Measurements from ENCODE around the gene MX1.

DNA sequence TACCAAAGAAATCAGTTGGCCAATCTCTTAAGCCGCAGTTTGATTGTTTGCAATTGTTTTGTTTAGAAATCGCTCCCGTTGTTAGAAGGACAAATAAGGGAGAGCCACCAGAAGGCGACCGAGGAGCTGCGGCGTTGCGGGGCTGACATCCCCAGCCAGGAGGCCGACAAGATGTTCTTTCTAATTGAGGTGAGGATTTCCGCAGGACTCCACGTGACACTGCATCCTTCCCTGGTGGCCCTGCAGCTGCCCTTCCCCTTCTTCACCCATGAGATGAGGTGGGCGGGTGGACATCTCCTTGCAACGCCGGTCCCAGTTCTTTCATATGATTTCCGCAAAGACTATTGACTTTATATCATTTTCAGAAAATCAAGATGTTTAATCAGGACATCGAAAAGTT is 27.2 kb upstream of the MX1 start:
- TF ChIP-seq POLR2A (IDR thresholded peaks at IDR 0.05), result no peak
- no peak for TF ChIP-seq CTCF (IDR thresholded peaks at IDR 0.05)

Measured in thyroid gland (tissue), 4 donors.